AG04450 (cell line): ENCODE data around the gene LYG2. TPM values are rescaled to one million over a fixed set of nuclear protein-coding genes. Genes with fewer than 3 reads are reported as not detected.

Source experiments
- polyA plus RNA-seq: library from polyadenylated mRNA; depleted of rRNA; stranded (reverse); fragments of >200 nt; gene quantifications from 2 replicates; pipeline ENCODE4 v1.2.3, GENCODE V29; 2011; rRNA removed
- small RNA-seq: library from RNA; depleted of rRNA; stranded (forward); fragments of <200 nt; gene quantifications from one replicate; pipeline ENCODE3, GENCODE V24; 2012; ENCODE audit warnings: low read depth; ENCODE audit not compliant: insufficient read length

The LYG2 gene
- polyA plus RNA-seq, 1 experiment, result not detected

Small RNA genes lying within 50 kb of the gene (small RNA-seq; reads per million reads assigned to genes)
- not detected for gene AC092587.1

Other genes starting within 250 kb of the LYG2 start
- 0.14 TPM in 1 of 2 replicates, not detected in the other for gene C2orf15, start 114.0 kb downstream of the LYG2 start, polyA plus RNA-seq
- 1.4 and 1.8 TPM in 2 replicates for gene TSGA10, start 100.7 kb downstream of the LYG2 start, polyA plus RNA-seq
- gene LIPT1, start 100.7 kb downstream of the LYG2 start, polyA plus RNA-seq, result 6.0 and 7.3 TPM in 2 replicates
- gene MITD1, start 74.6 kb downstream of the LYG2 start, polyA plus RNA-seq, result 19.2 and 27.2 TPM in 2 replicates
- gene MRPL30, start 74.5 kb downstream of the LYG2 start, polyA plus RNA-seq, result 29.9 and 38.3 TPM in 2 replicates
- gene LYG1, start 45.5 kb upstream of the LYG2 start, polyA plus RNA-seq, result 0.52 and 0.86 TPM in 2 replicates
- 42.2 and 59.7 TPM in 2 replicates for gene TXNDC9, start 80.7 kb upstream of the LYG2 start, polyA plus RNA-seq
- 18.7 and 25.2 TPM in 2 replicates for gene EIF5B, start 81.7 kb upstream of the LYG2 start, polyA plus RNA-seq
- 24.2 and 26.4 TPM in 2 replicates for gene REV1, start 234.4 kb upstream of the LYG2 start, polyA plus RNA-seq